ENCODE results near the gene PSG7. TPM values are rescaled to one million over a fixed set of nuclear protein-coding genes. Genes with fewer than 3 reads are reported as not detected.
"Not testable (repeated sequence)": the region's sequence is repeated elsewhere in the genome, so short reads cannot be mapped to it uniquely, and the experiment has no call there.

PSG7 gene
- total RNA-seq, 1 donor from 2014 or later, result not detected

- intact Hi-C loops (cut with DNase I); ATAC-seq; DNase-seq (ENCODE audit: low spot score): not testable (repeated sequence)
Observed at GRCh38 chr19:42918377-42919069, 18.5 kb downstream of the PSG7 start.

GRCh38 chr19:42917634-42918033 is 19.4 kb downstream of the PSG7 start, which contains the start of gene PSG6:
TSS of gene PSG6 (minus strand) at chr19:42917894. CDS start at chr19:42917792, 102 bp downstream.
- ATAC-seq; DNase-seq (ENCODE audit: low spot score); intact Hi-C loops (cut with DNase I): not testable (repeated sequence)

- DNase-seq (ENCODE audit: low spot score); ATAC-seq: not testable (repeated sequence)
Observed at GRCh38 chr19:42916931-42917330, 20.1 kb downstream of the PSG7 start.

GRCh38 chr19:42913516-42913915 is 23.5 kb downstream of the PSG7 start:
- ATAC-seq; intact Hi-C loops (cut with DNase I); DNase-seq (ENCODE audit: low spot score): not testable (repeated sequence)

More at GRCh38 chr19:42916931-42917330, 20.1 kb downstream of the PSG7 start:
- intact Hi-C loops (cut with DNase I), result not testable (repeated sequence)

- ATAC-seq; intact Hi-C loops (cut with DNase I); DNase-seq (ENCODE audit: low spot score): not testable (repeated sequence)
Observed at GRCh38 chr19:42912941-42913340, 24.1 kb downstream of the PSG7 start.

GRCh38 chr19:42911731-42912130 is 25.3 kb downstream of the PSG7 start:
- ATAC-seq; DNase-seq (ENCODE audit: low spot score); intact Hi-C loops (cut with DNase I): not testable (repeated sequence)

- intact Hi-C loops (cut with DNase I); DNase-seq (ENCODE audit: low spot score); ATAC-seq: not testable (repeated sequence)
Observed at GRCh38 chr19:42906162-42906561, 30.8 kb downstream of the PSG7 start.

GRCh38 chr19:42900561-42900960 is 36.4 kb downstream of the PSG7 start:
- ATAC-seq; intact Hi-C loops (cut with DNase I); DNase-seq (ENCODE audit: low spot score): not testable (repeated sequence)

GRCh38 chr19:42899674-42900073 is 37.3 kb downstream of the PSG7 start:
- ATAC-seq; DNase-seq (ENCODE audit: low spot score); intact Hi-C loops (cut with DNase I): not testable (repeated sequence)

- intact Hi-C loops (cut with DNase I); DNase-seq (ENCODE audit: low spot score); ATAC-seq: not testable (repeated sequence)
Observed at GRCh38 chr19:42899110-42899509, 37.9 kb downstream of the PSG7 start.

GRCh38 chr19:42898656-42899055 is 38.4 kb downstream of the PSG7 start:
- ATAC-seq; DNase-seq (ENCODE audit: low spot score); intact Hi-C loops (cut with DNase I): not testable (repeated sequence)

GRCh38 chr19:42897729-42898128 is 39.3 kb downstream of the PSG7 start:
- DNase-seq (ENCODE audit: low spot score); intact Hi-C loops (cut with DNase I); ATAC-seq: not testable (repeated sequence)

GRCh38 chr19:42890446-42890845 is 46.6 kb downstream of the PSG7 start:
- intact Hi-C loops (cut with DNase I); DNase-seq (ENCODE audit: low spot score); ATAC-seq: not testable (repeated sequence)

GRCh38 chr19:42887876-42888445 is 49.0 kb downstream of the PSG7 start:
- ATAC-seq; intact Hi-C loops (cut with DNase I); DNase-seq (ENCODE audit: low spot score): not testable (repeated sequence)

GRCh38 chr19:42882730-42883129 is 54.3 kb downstream of the PSG7 start:
- ATAC-seq; DNase-seq (ENCODE audit: low spot score); intact Hi-C loops (cut with DNase I): not testable (repeated sequence)

- intact Hi-C loops (cut with DNase I); DNase-seq (ENCODE audit: low spot score); ATAC-seq: not testable (repeated sequence)
Observed at GRCh38 chr19:42882010-42882409, 55.0 kb downstream of the PSG7 start.

GRCh38 chr19:42881279-42881678 is 55.7 kb downstream of the PSG7 start:
- DNase-seq (ENCODE audit: low spot score); ATAC-seq; intact Hi-C loops (cut with DNase I): not testable (repeated sequence)

- intact Hi-C loops (cut with DNase I), result not testable (repeated sequence)
Observed at GRCh38 chr19:42880621-42881020, 56.4 kb downstream of the PSG7 start.

GRCh38 chr19:42879613-42880012 is 57.4 kb downstream of the PSG7 start, which contains the start of gene PSG1:
TSS of gene PSG1 (minus strand) at chr19:42879713. CDS start at chr19:42879581, 132 bp downstream.
- intact Hi-C loops (cut with DNase I), result no loop called here
- ATAC-seq, result no peak
- no peak for DNase-seq (ENCODE audit: low spot score)

More at GRCh38 chr19:42880621-42881020, 56.4 kb downstream of the PSG7 start:
- not testable (repeated sequence) for ATAC-seq; DNase-seq (ENCODE audit: low spot score)
